HL-60 (cell line): ENCODE data around the gene HTRA1.

Experiments used
- DNase-seq, 2 experiments: peaks; one replicate each; pipeline ENCODE4 v3.0.0-alpha.2; 2010 to 2020; ENCODE audit warnings: low read depth in 1 of 2, low spot score in 1 of 2
- H3K27ac ChIP-seq: fragments of 250-450 bp; sonication (Bioruptor Pico); replicated peaks from 2 replicates; pipeline ENCODE4 v1.5.1; 2020; ENCODE audit warnings: mild to moderate bottlenecking, moderate library complexity
- H3K27me3 ChIP-seq: fragments of 250-450 bp; sonication (Bioruptor Pico); 2 replicates; pipeline ENCODE4 v1.5.1; 2021; ENCODE audit warnings: mild to moderate bottlenecking, moderate library complexity; ENCODE audit not compliant: insufficient read depth, poor library complexity, severe bottlenecking
- H3K4me3 ChIP-seq: replicated peaks from 2 replicates; pipeline ENCODE4 v1.5.1; 2011; ENCODE audit warnings: mild to moderate bottlenecking, control low read depth, low read length; ENCODE audit not compliant: insufficient read depth
- GABPA ChIP-seq: IDR thresholded peaks from 2 replicates; pipeline ENCODE4 v1.6.1; 2012; ENCODE audit warnings: low read depth
- POLR2AphosphoS5 ChIP-seq: IDR thresholded peaks from 2 replicates; pipeline ENCODE4 v1.6.1; 2012; ENCODE audit warnings: low read depth
- REST ChIP-seq: IDR thresholded peaks from 2 replicates; pipeline ENCODE4 v1.6.1; 2012; ENCODE audit warnings: low read depth; ENCODE audit not compliant: insufficient replicate concordance
- SPI1 ChIP-seq: IDR thresholded peaks from 2 replicates; pipeline ENCODE4 v1.6.1; 2012; ENCODE audit warnings: low read depth, mild to moderate bottlenecking, borderline replicate concordance
- TF ChIP-seq, protein P1 (sequence below): IDR thresholded peaks from one replicate; pipeline ENCODE4 v1.5.1; 2011; ENCODE audit warnings: low read length, control low read depth, inconsistent platforms; ENCODE audit not compliant: insufficient read depth

Gene HTRA1

DNA sequence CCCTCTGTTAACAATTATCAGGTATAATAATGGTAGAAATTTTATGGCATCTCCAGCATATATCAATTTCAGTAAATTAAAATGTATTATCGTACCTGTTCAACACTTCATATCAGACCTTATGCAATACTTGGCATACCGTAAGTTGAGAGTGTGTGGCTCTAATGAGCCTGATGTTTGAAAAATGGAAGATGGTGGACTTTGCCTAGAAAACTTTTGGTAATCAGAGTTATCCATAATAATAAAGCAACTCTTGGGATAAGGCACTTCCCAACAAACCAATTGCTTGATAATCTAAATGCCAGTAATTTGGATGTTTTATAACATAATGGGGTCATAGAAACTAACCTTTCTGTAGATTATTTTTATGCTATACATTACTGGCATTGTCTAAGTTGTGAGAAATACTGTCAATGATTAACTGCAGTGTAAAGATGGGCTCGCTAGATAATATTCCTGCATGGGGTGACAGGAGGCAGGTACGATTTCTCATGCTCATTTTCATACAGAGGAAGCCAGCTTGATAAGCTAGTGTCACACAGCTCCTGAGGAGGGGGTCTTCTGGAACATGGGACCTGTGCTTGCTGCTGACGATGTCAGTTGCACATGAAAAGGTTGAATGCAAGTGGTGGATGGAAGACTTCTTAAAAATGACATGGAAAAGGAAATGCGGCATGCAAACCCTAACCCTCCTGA is 71.4 kb downstream of the HTRA1 start:
- TF ChIP-seq, protein P1, sequence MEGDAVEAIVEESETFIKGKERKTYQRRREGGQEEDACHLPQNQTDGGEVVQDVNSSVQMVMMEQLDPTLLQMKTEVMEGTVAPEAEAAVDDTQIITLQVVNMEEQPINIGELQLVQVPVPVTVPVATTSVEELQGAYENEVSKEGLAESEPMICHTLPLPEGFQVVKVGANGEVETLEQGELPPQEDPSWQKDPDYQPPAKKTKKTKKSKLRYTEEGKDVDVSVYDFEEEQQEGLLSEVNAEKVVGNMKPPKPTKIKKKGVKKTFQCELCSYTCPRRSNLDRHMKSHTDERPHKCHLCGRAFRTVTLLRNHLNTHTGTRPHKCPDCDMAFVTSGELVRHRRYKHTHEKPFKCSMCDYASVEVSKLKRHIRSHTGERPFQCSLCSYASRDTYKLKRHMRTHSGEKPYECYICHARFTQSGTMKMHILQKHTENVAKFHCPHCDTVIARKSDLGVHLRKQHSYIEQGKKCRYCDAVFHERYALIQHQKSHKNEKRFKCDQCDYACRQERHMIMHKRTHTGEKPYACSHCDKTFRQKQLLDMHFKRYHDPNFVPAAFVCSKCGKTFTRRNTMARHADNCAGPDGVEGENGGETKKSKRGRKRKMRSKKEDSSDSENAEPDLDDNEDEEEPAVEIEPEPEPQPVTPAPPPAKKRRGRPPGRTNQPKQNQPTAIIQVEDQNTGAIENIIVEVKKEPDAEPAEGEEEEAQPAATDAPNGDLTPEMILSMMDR: no peak
- no peak for TF ChIP-seq REST
- TF ChIP-seq POLR2AphosphoS5: no peak
- no peak for TF ChIP-seq SPI1
- no peak for TF ChIP-seq GABPA
- Histone ChIP-seq H3K27ac (no peak overlapping the region), H3K4me3 (no peak overlapping the region), H3K27me3 (no peaks in the 10 kb centered on the region)
- DNase-seq: no peak

GRCh38 chr10:122537545-122537944 is 76.2 kb downstream of the HTRA1 start:
- DNase-seq: no peak
- Histone ChIP-seq H3K4me3 (no peak overlapping the region), H3K27ac (no peak overlapping the region), H3K27me3 (no peaks in the 10 kb centered on the region)
- TF ChIP-seq POLR2AphosphoS5 (no peak), GABPA (no peak), SPI1 (no peak), REST (no peak)
- TF ChIP-seq, protein P1: no peak

DNA sequence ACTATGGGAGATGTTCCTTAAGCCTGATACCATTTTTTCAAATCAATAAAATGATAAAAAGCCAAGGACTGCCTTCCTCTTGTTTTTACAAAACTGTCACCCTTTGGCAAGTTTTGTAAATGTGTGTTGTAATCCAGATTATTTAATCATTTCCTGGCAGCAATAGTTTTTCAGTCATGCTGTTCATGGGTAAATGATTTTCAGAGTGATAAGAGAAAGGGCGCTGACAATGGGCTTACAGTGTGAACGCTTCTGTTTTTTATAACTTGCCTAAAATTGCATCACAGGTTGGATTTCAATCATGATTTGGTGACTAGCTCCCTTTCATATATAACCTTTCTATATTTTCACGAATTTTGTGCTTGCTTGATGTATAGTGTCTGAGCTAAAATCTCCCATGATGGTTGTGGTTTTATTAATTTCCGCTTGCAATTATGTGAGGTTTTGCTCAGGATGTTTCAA is 80.2 kb downstream of the HTRA1 start:
- H3K27ac ChIP-seq: peak overlapping the region; percentile 6; the same call in 1 of the 2 replicates
- H3K27me3 ChIP-seq: no peaks in the 10 kb centered on the region
- peak in 1 of 2 experiments; percentile 18 for DNase-seq
- H3K4me3 ChIP-seq: no peak overlapping the region
- no peak for TF ChIP-seq SPI1
- TF ChIP-seq GABPA: no peak
- no peak for TF ChIP-seq REST
- TF ChIP-seq, protein P1: no peak
- no peak for TF ChIP-seq POLR2AphosphoS5
